Right atrium auricular region (tissue), 2 donors: ENCODE data around the gene CAMTA1. TPM values are rescaled to one million over a fixed set of nuclear protein-coding genes. Genes with fewer than 3 reads are reported as not detected.

ENCODE experiments used
- DNase-seq: peaks from one replicate; pipeline ENCODE4 v3.0.0-alpha.2; 2019; ENCODE audit warnings: low spot score
- H3K27ac ChIP-seq, 2 donors: fragments of 200-600 bp; sonication (generic); 1 replicate in 1 of 2; 2 replicates in 1 of 2; pipeline ENCODE4 v1.5.1; 2016 to 2019
- H3K27me3 ChIP-seq, 2 donors: fragments of 200-600 bp; sonication (generic); one replicate each; pipeline versions ENCODE4 v1.5.1 to v1.6.0; 2017 to 2019
- H3K36me3 ChIP-seq: fragments of 200-600 bp; sonication (generic); one replicate; pipeline ENCODE4 v1.5.1; 2016
- H3K4me1 ChIP-seq, 2 donors: fragments of 200-600 bp; sonication (generic); one replicate each; pipeline versions ENCODE4 v1.5.1 to v1.6.0; 2017 to 2019
- H3K4me3 ChIP-seq, 2 donors: fragments of 200-600 bp; sonication (generic); 1 replicate in 1 of 2; 2 replicates in 1 of 2; pipeline ENCODE4 v1.5.1; 2017 to 2019; ENCODE audit warnings: mild to moderate bottlenecking in 1 of 2, moderate library complexity in 1 of 2
- H3K9me3 ChIP-seq, 2 donors: fragments of 200-600 bp; sonication (generic); one replicate each; pipeline ENCODE4 v1.5.1; 2019
- CTCF ChIP-seq, 2 donors: fragments of 200-600 bp; sonication (generic); IDR thresholded peaks; one replicate each; pipeline ENCODE4 v1.5.1; 2019; ENCODE audit warnings: antibody characterized with exemption in 2 of 2
- total RNA-seq, 2 donors: library from RNA; depleted of rRNA; stranded (reverse); fragments of >200 nt; gene quantifications; one replicate each; pipeline ENCODE4 v1.1.0, GENCODE V29; 2016

The CAMTA1 gene
- total RNA-seq, 2 donors from 2014 or later: 132 to 190 TPM

- no peak for DNase-seq
- no peak overlapping the region for H3K27ac ChIP-seq
- TF ChIP-seq CTCF (IDR thresholded peaks at IDR 0.05): no peak
Observed at GRCh38 chr1:6951536-6951935, 166.3 kb downstream of the CAMTA1 start.

GRCh38 chr1:6953216-6953615 lies 168.0 kb downstream of the CAMTA1 start:
- no peak for DNase-seq
- H3K4me1 ChIP-seq: no peaks in the 10 kb centered on the region
- TF ChIP-seq CTCF (IDR thresholded peaks at IDR 0.05): no peak
- no peaks in the 10 kb centered on the region for H3K9me3 ChIP-seq
- no peaks in the 10 kb centered on the region for H3K36me3 ChIP-seq
- no peak overlapping the region for H3K4me3 ChIP-seq
- H3K27ac ChIP-seq: no peak overlapping the region
- H3K27me3 ChIP-seq: no peaks in the 10 kb centered on the region

More at GRCh38 chr1:6951536-6951935, 166.3 kb downstream of the CAMTA1 start:
- no peaks in the 10 kb centered on the region for H3K9me3 ChIP-seq
- no peak overlapping the region for H3K4me3 ChIP-seq
- H3K27me3 ChIP-seq: no peaks in the 10 kb centered on the region
- H3K4me1 ChIP-seq: no peaks in the 10 kb centered on the region
- no peaks in the 10 kb centered on the region for H3K36me3 ChIP-seq

- peaks cover 0 to under 1% of the 10 kb centered on the region in 2 donors for H3K4me1 ChIP-seq
- no peaks in the 10 kb centered on the region for H3K36me3 ChIP-seq
- no peak overlapping the region for H3K4me3 ChIP-seq
- no peak overlapping the region for H3K27ac ChIP-seq
- H3K27me3 ChIP-seq: no peaks in the 10 kb centered on the region
- no peak for DNase-seq
- TF ChIP-seq CTCF (IDR thresholded peaks at IDR 0.05): no peak
- H3K9me3 ChIP-seq: no peaks in the 10 kb centered on the region
Observed at GRCh38 chr1:6953907-6954364, 168.7 kb downstream of the CAMTA1 start.

GRCh38 chr1:6954591-6954990 lies 169.3 kb downstream of the CAMTA1 start:
- H3K27me3 ChIP-seq: no peaks in the 10 kb centered on the region
- H3K9me3 ChIP-seq: no peaks in the 10 kb centered on the region
- H3K27ac ChIP-seq: no peak overlapping the region
- no peak overlapping the region for H3K4me3 ChIP-seq
- H3K36me3 ChIP-seq: no peaks in the 10 kb centered on the region
- no peak for TF ChIP-seq CTCF (IDR thresholded peaks at IDR 0.05)
- DNase-seq: no peak
- H3K4me1 ChIP-seq: peaks cover 0 to 7% of the 10 kb centered on the region in 2 donors

DNA sequence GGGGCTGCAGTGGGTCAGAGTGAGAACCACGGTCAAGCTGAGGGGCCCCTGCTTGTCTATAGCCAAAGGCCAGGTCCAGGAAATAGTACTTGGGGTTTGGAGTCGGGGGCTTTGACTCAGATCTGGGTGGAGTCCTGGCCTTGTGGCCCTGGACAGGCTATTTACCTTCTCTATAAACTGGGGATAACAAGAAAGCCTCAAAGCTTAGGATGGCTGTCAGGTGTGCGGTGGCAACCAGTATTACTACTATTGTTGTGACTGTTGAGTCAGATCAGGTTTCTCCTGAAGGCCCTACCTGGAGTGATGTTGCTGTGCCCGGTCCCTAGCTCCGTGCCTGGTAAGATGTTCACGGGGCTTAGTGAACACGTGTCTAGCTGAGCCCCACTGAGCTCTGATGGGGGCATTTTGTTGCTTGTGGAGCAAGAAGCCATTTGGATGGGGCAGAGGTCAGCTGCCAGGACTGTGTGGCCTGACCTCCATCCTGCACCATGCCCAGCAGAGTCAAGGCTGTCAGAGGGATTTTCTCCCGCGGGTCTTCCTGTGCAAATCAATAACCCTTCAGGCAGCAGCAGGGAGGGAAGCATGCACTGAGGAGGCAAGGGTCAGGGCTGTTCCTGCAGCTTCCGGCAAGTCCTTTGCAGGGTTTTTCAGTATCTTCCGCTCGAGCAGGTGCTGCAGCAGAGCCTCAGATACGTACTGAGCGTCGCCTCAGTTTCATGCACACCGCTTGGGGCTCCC lies 170.3 kb downstream of the CAMTA1 start:
- Histone ChIP-seq H3K36me3 (no peaks in the 10 kb centered on the region), H3K4me1 (peaks cover 0 to 13% of the 10 kb centered on the region in 2 donors), H3K27me3 (no peaks in the 10 kb centered on the region), H3K9me3 (no peaks in the 10 kb centered on the region), H3K4me3 (no peak overlapping the region), H3K27ac (no peak overlapping the region)
- TF ChIP-seq CTCF (IDR thresholded peaks at IDR 0.05): no peak
- DNase-seq: no peak
